Hematopoietic multipotent progenitor cell treated with erythropoietin and hydrocortisone succinate and interleukin-3 and kit ligand, for 4 days (in vitro differentiated cells): Measurements from ENCODE around the gene SLC43A2.
"Not testable (repeated sequence)": the region's sequence is repeated elsewhere in the genome, so short reads cannot be mapped to it uniquely, and the experiment has no call there.

Experiments used
- DNase-seq: peaks from one replicate; pipeline ENCODE4 v3.0.0-alpha.2; 2015

Gene SLC43A2

GRCh38 chr17:1588821-1589585 is 39.6 kb downstream of the SLC43A2 start:
- DNase-seq: no peak

GRCh38 chr17:1584167-1584566 is 44.5 kb downstream of the SLC43A2 start:
- no peak for DNase-seq

- peak; percentile 83 for DNase-seq
Measured at GRCh38 chr17:1583556-1583955, 45.1 kb downstream of the SLC43A2 start.

- DNase-seq: no peak
Measured at GRCh38 chr17:1582374-1582773, 46.3 kb downstream of the SLC43A2 start.

- DNase-seq: no peak
Measured at GRCh38 chr17:1580979-1581676, 47.5 kb downstream of the SLC43A2 start.

GRCh38 chr17:1578029-1578428 is 50.6 kb downstream of the SLC43A2 start:
- DNase-seq: no peak

DNA sequence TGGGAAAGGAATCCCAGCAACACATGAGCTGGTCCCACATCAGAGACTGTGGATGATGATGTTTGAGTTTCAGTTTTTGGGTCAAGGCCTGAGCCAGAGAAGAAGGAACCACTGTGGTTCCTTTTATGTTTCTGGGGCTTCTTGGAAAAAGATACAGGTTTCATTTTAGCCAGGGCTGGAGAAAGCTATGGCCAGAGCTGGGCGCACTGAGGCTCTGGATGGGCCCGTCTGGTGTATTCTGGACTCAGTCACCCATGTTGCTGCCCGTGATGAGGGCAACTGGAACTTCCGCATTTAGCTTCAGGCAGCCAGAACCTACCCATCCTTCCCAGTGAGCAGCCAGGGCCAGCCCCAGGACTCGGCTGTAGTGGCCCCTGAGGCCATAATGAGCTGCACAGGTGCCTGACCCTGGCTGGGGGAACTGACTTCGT is 51.0 kb downstream of the SLC43A2 start:
- DNase-seq: peak; percentile 68

- peak; percentile 94 for DNase-seq
Measured at GRCh38 chr17:1577182-1577581, 51.5 kb downstream of the SLC43A2 start.

- DNase-seq: no peak
Measured at GRCh38 chr17:1576500-1576899, 52.1 kb downstream of the SLC43A2 start.

DNA sequence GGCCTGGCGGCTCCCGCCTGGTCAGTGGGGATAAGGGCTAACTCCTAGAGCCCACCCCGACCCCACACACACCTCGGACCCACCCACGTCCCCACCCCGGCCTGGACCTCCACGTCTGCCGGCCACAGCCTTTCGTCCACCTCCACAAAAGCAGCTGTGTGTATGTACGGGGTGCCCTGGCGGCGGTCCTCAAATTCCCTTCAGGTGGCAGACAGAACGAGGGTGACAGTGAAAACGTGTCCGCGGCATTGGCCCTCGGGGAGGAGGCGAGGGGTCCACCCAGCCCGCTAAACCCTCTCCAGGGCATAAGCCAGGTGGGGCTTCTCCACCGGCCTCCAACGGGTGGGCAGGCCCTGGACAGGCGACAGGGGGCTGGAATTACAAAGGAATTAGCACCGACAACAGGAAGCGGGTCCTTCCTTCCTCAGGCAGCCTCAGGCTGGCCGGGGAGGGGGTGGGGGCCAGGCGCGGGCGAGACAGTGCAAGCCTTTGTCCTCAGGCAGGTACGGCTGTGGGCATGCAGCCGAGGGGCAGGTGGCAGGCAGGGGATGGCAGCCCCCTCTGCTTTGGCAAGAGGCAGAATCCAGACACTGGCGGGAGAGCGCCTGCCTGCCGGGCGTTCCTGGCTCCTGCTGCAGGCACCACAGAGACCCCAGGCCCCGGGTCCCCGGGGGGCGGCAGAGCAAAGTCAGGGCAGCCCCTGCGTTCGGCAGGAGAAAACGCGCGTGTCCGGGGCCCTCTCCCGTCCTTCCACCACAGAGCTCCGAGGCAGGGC is 53.8 kb downstream of the SLC43A2 start:
- DNase-seq: no peak

DNA sequence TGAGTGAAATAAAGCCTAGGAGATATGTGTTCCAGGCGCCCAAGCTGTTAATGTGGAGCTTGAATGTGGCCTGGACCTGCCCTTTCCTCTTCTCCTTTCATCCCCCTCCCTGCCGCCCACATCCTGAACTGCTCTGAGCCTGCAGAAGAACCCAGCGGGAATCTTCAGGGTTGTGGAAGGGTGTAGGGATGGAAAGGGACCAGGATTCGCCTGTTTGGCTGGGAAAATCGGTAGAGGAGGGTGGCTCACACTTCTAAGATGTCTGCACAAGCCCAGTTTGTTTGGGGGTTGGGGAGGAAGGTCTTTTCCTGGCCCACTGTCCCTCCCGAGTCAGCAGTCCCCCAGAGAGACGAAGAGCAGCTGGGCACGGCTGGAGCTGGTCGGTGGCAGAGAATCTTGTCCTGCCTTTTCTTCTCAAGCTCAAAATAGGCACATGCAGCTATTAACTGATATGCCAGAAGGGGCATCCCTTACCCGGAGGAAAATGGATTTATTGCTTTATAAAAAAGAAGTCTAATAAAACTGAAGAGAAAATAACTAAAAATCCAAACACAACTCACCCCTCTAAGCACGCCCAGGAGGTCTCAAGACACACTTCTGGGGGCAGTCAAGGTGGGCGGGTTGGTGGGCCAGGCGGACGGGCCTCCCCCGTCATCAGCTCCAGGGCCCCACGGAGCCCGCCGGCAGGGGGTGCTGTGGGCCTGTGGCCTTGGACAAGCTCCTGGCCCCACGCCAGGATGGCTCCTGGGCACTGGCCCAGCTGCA is 54.5 kb downstream of the SLC43A2 start:
- DNase-seq: peak; percentile 89

GRCh38 chr17:1572646-1573045 is 56.0 kb downstream of the SLC43A2 start:
- DNase-seq: not testable (repeated sequence)

GRCh38 chr17:1571341-1571704 is 57.3 kb downstream of the SLC43A2 start:
- peak; percentile 49 for DNase-seq

DNA sequence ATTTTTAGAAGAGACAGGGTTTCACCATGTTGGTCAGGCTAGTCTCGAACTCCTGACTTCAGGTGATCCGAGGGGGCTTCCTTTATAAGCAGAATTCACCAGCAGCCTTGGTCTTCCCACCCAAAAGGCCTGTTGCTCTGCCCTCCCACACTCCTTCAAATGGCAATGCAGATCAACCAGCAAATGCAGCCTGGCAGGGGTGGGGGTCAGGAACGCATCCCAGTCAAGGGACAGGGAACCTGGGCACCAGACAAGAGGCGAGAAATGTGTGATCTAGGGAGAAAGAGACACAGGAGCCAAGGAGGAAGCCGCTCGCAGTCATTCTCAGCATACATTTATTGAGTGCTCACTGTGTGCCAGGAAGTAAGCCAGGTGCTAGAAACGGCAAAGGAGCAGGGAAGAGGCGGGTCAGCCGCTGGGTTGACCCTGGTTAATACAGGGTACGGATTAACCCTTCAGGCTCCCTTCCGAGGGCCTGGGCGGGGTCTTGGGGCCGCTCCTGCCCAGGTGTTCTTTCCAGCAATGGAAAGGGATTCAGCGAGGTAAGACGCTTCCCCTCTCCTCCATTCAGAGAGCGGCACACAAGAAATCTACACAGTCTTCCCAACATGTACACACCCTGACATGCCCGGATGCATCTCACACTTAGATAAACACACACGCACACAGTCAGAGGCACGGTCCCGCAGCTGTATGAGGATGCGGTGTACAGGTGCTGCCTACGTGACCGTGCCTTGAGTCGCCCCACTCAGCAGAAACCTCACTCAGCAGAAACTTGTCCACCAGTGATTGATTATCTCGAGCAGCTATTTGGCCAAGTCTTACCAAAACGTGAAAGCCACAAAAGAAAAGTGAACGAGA is 59.5 kb downstream of the SLC43A2 start:
- no peak for DNase-seq

DNA sequence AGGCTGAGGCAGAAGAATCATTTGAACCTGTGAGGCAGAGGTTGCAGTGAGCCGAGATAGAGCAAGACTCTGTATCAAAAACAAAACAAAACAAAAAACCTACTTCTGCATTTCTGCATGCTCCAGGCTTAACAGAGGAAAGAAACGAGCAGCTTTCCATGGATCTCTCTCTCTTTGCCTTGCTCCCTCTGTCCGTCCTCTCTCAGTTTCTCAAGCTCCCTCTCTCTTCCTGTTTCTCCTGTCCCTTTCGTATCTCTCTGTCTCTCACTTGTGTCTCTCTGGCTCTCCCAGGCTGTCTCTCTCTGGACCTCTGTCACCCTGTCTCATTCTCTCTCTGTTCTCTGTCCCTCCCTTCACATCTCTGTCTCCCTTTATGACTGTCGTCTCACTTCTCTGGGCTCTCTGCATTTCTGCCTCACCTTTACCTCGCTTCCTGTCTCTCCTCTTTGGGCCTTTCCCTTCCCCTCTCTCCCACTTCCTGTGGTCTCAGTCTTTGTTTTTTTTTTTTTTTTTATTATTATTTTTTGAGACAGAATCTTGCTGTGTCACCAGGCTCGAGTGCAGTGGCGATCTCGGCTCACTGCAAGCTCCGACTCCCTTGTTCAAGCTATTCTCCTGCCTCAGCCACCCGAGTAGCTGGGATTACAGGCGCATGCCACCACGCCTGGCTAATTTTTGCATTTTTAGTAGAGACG is 62.0 kb downstream of the SLC43A2 start:
- peak; percentile 40 for DNase-seq

DNA sequence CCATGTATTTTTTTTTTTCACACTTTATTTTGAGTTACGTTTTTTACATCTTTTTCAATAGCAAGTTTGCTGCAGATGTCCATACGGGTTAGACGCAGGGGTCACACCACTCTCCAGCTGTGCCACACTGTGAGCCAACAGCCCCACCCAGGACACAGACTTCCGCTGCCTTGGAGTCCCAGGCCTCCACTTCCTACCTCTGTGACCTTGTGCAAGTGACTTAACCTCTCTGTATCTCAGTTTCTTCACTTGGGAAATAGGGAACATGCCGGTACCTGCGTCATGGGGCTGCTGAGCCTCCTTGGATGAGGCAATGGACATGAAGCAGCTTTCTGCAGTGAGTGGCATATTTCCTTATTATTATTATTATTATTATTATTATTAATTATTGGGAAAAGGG is 62.8 kb downstream of the SLC43A2 start:
- DNase-seq: no peak

DNA sequence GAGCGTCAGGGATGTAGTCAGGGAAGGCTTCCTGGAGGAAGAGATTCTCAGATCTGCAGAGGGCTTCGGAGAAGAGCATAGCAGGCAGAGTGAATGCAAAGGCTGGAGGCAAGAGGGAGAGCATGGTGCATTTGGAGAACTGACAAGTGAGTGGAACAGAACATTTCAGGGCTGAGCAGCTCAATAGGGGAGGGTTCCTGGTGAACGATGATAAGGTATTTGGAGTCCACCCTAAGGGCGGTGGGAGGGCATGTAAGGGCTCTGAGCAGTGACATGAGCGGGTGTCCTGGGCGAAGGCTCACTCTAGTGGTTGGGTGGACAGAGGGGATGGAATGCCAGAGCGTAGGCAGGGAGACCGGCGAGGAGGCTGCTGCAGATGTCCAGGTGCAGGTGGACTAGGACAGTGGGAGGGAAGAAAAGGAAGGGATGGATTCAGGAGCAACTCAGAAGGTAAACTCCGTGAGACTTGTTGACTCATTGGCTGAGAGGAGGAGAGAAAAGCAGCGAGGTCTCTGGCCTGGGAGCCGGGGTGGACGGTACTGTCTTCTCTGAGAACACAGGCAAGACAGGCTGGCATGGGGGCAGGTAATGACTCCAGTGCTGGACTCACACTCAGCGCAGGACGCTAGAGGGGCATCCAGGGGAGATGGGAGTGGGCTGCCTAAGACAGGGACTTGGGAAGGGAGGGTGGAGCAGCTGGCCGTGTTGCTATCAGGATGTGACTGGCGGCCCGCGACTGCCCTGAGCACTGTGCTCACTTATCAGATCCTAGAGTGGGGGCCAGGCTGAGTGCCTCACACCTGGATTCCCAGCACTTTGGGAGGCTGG is 64.6 kb downstream of the SLC43A2 start:
- peak; percentile 94 for DNase-seq

- DNase-seq: not testable (repeated sequence)
Measured at GRCh38 chr17:1563471-1563785, 65.2 kb downstream of the SLC43A2 start.

- DNase-seq: no peak
Measured at GRCh38 chr17:1562176-1562643, 66.4 kb downstream of the SLC43A2 start.
